Stomach (tissue), 9 donors: ENCODE results near the gene RRP12. TPM values are rescaled to one million over a fixed set of nuclear protein-coding genes. Genes with fewer than 3 reads are reported as not detected.
"Not testable (repeated sequence)": the region's sequence is repeated elsewhere in the genome, so short reads cannot be mapped to it uniquely, and the experiment has no call there.

Experiments
- DNase-seq, 2 donors: peaks; one replicate each; pipeline versions ENCODE4 v3.0.0 to v3.0.0-alpha.2; 2013 to 2019
- H3K27ac ChIP-seq, 5 donors: fragments of 200-600 bp in 4 of 5; sonication (generic) in 4 of 5; one replicate each; pipeline ENCODE4 v1.5.1; 2013 to 2019; ENCODE audit warnings: mild to moderate bottlenecking in 1 of 5, moderate library complexity in 1 of 5
- H3K27me3 ChIP-seq, 3 donors: fragments of 200-600 bp; sonication (generic); one replicate each; pipeline ENCODE4 v1.5.1; 2017 to 2019; ENCODE audit warnings: mixed run types in 1 of 3
- H3K36me3 ChIP-seq, 4 donors: fragments of 200-600 bp; sonication (generic); 1 replicate in 3 of 4; 2 replicates in 1 of 4; pipeline ENCODE4 v1.5.1; 2016 to 2019
- H3K4me1 ChIP-seq, 4 donors: fragments of 200-600 bp; sonication (generic); one replicate each; pipeline ENCODE4 v1.5.1; 2016 to 2019
- H3K4me3 ChIP-seq, 4 donors: fragments of 200-600 bp; sonication (generic) in 3 of 4; one replicate each; pipeline ENCODE4 v1.5.1; 2016 to 2019; ENCODE audit warnings: mild to moderate bottlenecking in 1 of 4
- H3K9me3 ChIP-seq, 4 donors: fragments of 200-600 bp; sonication (generic); one replicate each; pipeline ENCODE4 v1.5.1; 2016 to 2019
- CTCF ChIP-seq, 7 experiments: fragments of 450-650 bp in 4 of 7; fragments of 200-600 bp in 3 of 7; sonication (generic) in 3 of 7; IDR thresholded peaks; one replicate each; pipeline ENCODE4 v1.5.1; 2016 to 2019; ENCODE audit warnings: antibody characterized with exemption in 7 of 7, control low read depth in 2 of 7, mild to moderate bottlenecking in 1 of 7
- EP300 ChIP-seq: sonication (generic); formaldehyde crosslinking; IDR thresholded peaks from one replicate; pipeline ENCODE4 v1.6.1; 2017; ENCODE audit warnings: antibody characterized with exemption
- POLR2A ChIP-seq, 4 donors: fragments of 450-650 bp; IDR thresholded peaks; one replicate each; pipeline ENCODE4 v1.6.1; 2016; ENCODE audit warnings: antibody characterized with exemption in 4 of 4, control low read depth in 2 of 4, mild to moderate bottlenecking in 1 of 4, moderate library complexity in 1 of 4
- POLR2AphosphoS5 ChIP-seq, 3 donors: sonication (generic); formaldehyde crosslinking; IDR thresholded peaks; one replicate each; pipeline ENCODE4 v1.6.1; 2016; ENCODE audit warnings: antibody characterized with exemption in 3 of 3
- WGBS, 5 donors: extraction: QIAGEN DNeasy Blood & Tissue Kit in 3 of 5; methylation state at CpG; one replicate each; pipeline versions ENCODE4 v1.1.5 to v1.1.7; 2013 to 2018; 5-methylcytosine and 5-hydroxymethylcytosine counted together
- intact Hi-C: fragments of 100-400 bp; cut with DNase I; formaldehyde crosslinking; loops from one replicate; pipeline ENCODE4 v1.15.1; 2023; ENCODE audit warnings: low total_unique reads
- polyA plus RNA-seq, 3 donors: library from polyadenylated mRNA; stranded (reverse); fragments of 200-250 nt; gene quantifications; one replicate each; pipeline ENCODE4 v1.2.3, GENCODE V29; 2013
- total RNA-seq, 5 donors: library from RNA; depleted of rRNA; stranded (reverse); fragments of >200 nt; gene quantifications; one replicate each; pipeline versions ENCODE4 v1.1.0 to v1.2.3, GENCODE V29; 2014 to 2016
- donor health status: healthy with polysubstance abuse.
- donor health status: Bipolar disorder and iron deficiency.
- donor health status: healthy.

RRP12 gene
- total and polyA plus RNA-seq, 8 donors: 3.5 to 22.2 (median 14.4) TPM

- intact Hi-C loops: loop anchor here (10.0 kb wide), 1 partner anchor 63 kb away; no protein-coding TSS in a partner anchor
- no peak for DNase-seq
- no peaks in the 10 kb centered on the region for H3K27me3 ChIP-seq
- peaks cover 0 to 6% (median 0%) of the 10 kb centered on the region in 4 donors for H3K36me3 ChIP-seq
- peaks cover 0 to 16% (median 13%) of the 10 kb centered on the region in 4 donors for H3K4me1 ChIP-seq
- no peak overlapping the region for H3K4me3 ChIP-seq
- no peak overlapping the region for H3K27ac ChIP-seq
- no peaks in the 10 kb centered on the region for H3K9me3 ChIP-seq
- TF ChIP-seq CTCF (IDR thresholded peaks at IDR 0.05) (no peak), POLR2A (IDR thresholded peaks at IDR 0.05) (no peak), POLR2AphosphoS5 (IDR thresholded peaks at IDR 0.05) (no peak), EP300 (no peak)
- WGBS, 5 donors: 96 to 99% (median 97%) methylated on average over 4 of the region's 4 CpGs
These were observed 53.8 kb downstream of the RRP12 start for GRCh38 chr10:97347317-97347716.

- H3K9me3 ChIP-seq, H3K27me3 ChIP-seq, H3K36me3 ChIP-seq, DNase-seq, H3K4me3 ChIP-seq, H3K4me1 ChIP-seq, H3K27ac ChIP-seq: not testable (repeated sequence)
- intact Hi-C loops: loop anchor here (10.0 kb wide), 1 partner anchor 59 kb away; no protein-coding TSS in a partner anchor
- WGBS, 5 donors: 81 to 95% (median 93%) methylated on average over 6 of the region's 6 CpGs
These were observed 57.5 kb downstream of the RRP12 start for GRCh38 chr10:97343664-97344063.

- Histone ChIP-seq H3K27ac (no peak overlapping the region), H3K4me3 (no peak overlapping the region), H3K36me3 (no peaks in the 10 kb centered on the region), H3K9me3 (no peaks in the 10 kb centered on the region), H3K27me3 (no peaks in the 10 kb centered on the region), H3K4me1 (peaks cover 11 to 18% (median 14%) of the 10 kb centered on the region in 4 donors)
- WGBS, 5 donors: 65 to 78% (median 74%) methylated on average over 2 of the region's 2 CpGs
- TF ChIP-seq POLR2AphosphoS5 (IDR thresholded peaks at IDR 0.05) (no peak), EP300 (no peak), CTCF (IDR thresholded peaks at IDR 0.05) (no peak), POLR2A (IDR thresholded peaks at IDR 0.05) (no peak)
- intact Hi-C loops: loop anchor here (10.0 kb wide), 1 partner anchor 57 kb away; no protein-coding TSS in a partner anchor
- no peak for DNase-seq
These were observed 59.7 kb downstream of the RRP12 start for GRCh38 chr10:97341416-97341815.

GRCh38 chr10:97338041-97338440, 63.1 kb downstream of the RRP12 start:
- 47 to 70% (median 56%) methylated on average over 5 of the region's 5 CpGs for WGBS, 5 donors
- Histone ChIP-seq H3K36me3 (no peaks in the 10 kb centered on the region), H3K27ac (peak overlapping the region in 2 of 5 donors; percentile 13 to 97), H3K4me1 (peaks cover 17 to 37% (median 34%) of the 10 kb centered on the region in 4 donors), H3K27me3 (no peaks in the 10 kb centered on the region), H3K4me3 (no peak overlapping the region), H3K9me3 (no peaks in the 10 kb centered on the region)
- intact Hi-C loops: no loop called here
- TF ChIP-seq CTCF (IDR thresholded peaks at IDR 0.05) (no peak), POLR2A (IDR thresholded peaks at IDR 0.05) (no peak), POLR2AphosphoS5 (IDR thresholded peaks at IDR 0.05) (no peak), EP300 (no peak)
- DNase-seq: no peak

GRCh38 chr10:97336942-97337831, 64.0 kb downstream of the RRP12 start:
- Histone ChIP-seq H3K9me3 (no peaks in the 10 kb centered on the region), H3K27me3 (no peaks in the 10 kb centered on the region), H3K4me3 (no peak overlapping the region), H3K27ac (peak overlapping the region; percentile 4 to 97 (median 40)), H3K36me3 (no peaks in the 10 kb centered on the region), H3K4me1 (peaks cover 21 to 46% (median 42%) of the 10 kb centered on the region in 4 donors)
- DNase-seq: peak; percentile 58 to 82
- TF ChIP-seq POLR2A (IDR thresholded peaks at IDR 0.05) (no peak), EP300 (no peak), POLR2AphosphoS5 (IDR thresholded peaks at IDR 0.05) (peak in 1 of 3 donors; percentile 10), CTCF (IDR thresholded peaks at IDR 0.05) (no peak)
- WGBS, 5 donors: 14 to 29% (median 23%) methylated on average over 11 of the region's 11 CpGs
- intact Hi-C loops: no loop called here
